Measurements from ENCODE around the gene KRTAP10-1.

Gene KRTAP10-1

GRCh38 chr21:44548381-44548780 lies 8.4 kb upstream of the KRTAP10-1 start:
- no peak for DNase-seq (ENCODE audit: low read depth)

DNA sequence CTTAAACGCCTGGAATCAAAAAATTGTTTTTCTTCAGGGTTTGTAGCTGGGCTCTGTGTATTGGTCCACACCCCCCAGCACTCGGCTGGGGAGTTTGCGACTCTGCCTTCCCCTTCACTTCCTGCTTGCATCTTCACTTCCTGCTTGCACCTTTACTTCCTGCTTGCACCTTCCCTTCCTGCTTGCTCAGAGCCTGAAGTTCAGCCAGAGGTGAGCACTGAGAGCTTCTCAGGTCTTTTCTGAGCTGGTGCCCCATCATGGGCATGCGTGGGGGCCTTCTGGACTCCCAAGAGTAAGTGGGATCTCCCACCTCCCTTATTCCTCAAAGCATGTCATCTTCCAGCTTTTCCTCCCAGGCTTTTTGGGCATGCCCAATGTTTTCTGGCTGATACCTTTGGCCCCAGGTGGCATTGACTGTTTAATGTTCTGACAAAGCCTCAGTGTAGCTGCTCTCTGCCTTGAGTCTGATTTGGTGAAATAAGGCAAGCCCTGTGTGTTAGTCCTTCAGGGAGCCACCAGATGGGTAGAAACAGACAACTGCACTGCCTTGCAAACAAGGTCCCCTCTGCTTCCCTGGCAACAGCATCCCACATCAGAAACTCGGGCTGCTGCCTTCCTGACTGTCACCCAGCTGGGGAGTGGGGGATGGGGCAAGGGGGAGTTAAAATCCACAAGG lies 7.8 kb upstream of the KRTAP10-1 start:
- DNase-seq (ENCODE audit: low read depth): no peak

GRCh38 chr21:44544566-44544965 lies 4.6 kb upstream of the KRTAP10-1 start:
- no peak for DNase-seq (ENCODE audit: low read depth)

- DNase-seq (ENCODE audit: low read depth): no peak
These were observed 2.7 kb upstream of the KRTAP10-1 start for GRCh38 chr21:44542716-44543115.

GRCh38 chr21:44540741-44541288 lies 820 bp upstream of the KRTAP10-1 start:
- DNase-seq (ENCODE audit: low read depth): no peak

DNA sequence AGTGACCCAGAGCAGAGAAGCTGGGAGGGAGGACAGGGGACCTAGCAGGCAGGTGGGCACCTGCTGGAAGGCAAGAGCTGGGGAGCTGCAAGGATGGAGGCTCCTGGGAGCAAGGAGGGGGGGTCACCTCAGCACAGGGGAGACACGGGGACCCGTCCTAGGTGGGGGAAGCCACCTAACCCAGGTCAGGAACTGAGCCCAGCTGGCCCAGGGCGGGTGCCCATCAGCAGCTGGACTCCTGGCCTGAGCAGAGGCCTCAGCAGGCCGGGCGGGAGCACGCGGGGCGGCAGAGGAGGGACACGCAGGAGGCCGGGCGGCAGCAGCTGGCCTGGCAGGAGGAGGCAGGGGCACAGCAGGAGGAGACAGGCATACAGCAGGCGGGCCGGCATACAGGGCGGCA lies 949 bp downstream of the KRTAP10-1 start:
- no peak for DNase-seq (ENCODE audit: low read depth)

DNA sequence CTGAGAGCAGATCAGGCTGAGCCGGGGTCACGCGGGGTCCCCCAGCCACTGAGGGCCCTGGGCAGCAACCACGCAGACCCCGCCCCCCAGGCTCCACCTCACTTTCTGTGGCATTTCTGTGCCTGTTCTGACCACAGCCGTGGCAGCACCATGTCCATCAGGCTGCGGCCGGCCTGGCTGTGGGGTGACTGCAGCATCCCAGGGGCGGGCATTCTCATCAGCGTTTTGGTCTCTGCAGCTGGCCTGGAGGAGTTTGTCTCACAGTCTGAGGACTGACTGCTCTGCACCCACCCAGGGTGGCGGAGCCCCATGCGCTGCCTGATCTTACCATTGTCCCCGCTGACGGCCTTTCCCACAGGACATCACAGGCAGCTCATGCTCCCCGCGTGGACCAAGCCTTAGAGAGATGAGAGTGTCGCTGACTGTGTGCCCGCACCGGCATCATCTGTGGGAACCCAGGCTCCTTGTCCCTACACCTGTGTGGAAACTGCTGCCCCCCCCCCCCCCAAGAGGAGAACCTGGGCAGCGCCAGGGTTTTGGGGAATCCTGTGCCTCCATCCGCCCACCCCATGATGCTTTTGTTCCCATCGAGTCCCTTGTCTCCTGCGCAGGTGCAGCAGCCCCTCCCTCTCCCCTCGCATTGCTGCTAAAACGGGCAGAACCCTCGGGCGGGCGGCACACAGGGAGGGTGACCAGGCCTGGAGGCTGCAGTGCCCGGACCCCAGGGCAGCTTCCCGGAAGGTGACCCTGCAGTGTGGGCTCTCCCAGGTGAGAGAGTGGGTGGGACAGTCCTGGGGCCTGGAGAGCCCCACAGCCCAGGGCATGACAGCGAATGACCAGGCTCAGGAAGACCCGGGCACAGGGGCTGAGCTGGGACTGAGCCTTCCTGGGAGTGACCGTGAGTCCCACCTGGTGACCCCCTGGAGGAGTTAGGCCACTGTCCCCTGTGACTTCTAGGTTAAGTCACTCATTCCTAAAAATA lies 1.8 kb downstream of the KRTAP10-1 start:
- DNase-seq (ENCODE audit: low read depth): no peak

DNA sequence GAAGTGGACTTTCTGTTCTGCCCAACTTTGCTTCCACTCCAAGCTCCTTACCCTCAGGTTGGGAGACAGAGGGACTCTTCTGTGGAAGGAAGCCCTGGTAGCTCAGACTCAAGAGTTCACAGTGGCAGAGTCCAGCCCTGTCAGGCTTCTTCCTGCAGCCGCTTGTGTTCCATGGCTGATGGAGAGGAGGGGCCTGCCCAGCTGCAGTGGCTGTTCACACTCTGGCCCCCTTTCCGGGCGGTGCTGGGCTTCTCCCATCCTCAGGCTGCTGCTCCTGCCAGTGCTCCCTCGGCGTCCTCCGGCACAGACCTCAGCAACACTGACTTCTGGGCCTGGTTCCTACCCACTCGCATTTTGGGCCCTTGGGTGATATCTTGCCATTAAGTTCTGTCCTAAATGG lies 4.0 kb downstream of the KRTAP10-1 start:
- no peak for DNase-seq (ENCODE audit: low read depth)

- DNase-seq (ENCODE audit: low read depth): no peak
These were observed 5.3 kb downstream of the KRTAP10-1 start for GRCh38 chr21:44534688-44535087.

GRCh38 chr21:44533891-44534627 lies 5.9 kb downstream of the KRTAP10-1 start:
- DNase-seq (ENCODE audit: low read depth): no peak

GRCh38 chr21:44533121-44533890 lies 6.7 kb downstream of the KRTAP10-1 start:
- no peak for DNase-seq (ENCODE audit: low read depth)

GRCh38 chr21:44532712-44533111 lies 7.3 kb downstream of the KRTAP10-1 start:
- DNase-seq (ENCODE audit: low read depth): no peak

GRCh38 chr21:44531606-44532564 lies 8.1 kb downstream of the KRTAP10-1 start:
- DNase-seq (ENCODE audit: low read depth): no peak

DNA sequence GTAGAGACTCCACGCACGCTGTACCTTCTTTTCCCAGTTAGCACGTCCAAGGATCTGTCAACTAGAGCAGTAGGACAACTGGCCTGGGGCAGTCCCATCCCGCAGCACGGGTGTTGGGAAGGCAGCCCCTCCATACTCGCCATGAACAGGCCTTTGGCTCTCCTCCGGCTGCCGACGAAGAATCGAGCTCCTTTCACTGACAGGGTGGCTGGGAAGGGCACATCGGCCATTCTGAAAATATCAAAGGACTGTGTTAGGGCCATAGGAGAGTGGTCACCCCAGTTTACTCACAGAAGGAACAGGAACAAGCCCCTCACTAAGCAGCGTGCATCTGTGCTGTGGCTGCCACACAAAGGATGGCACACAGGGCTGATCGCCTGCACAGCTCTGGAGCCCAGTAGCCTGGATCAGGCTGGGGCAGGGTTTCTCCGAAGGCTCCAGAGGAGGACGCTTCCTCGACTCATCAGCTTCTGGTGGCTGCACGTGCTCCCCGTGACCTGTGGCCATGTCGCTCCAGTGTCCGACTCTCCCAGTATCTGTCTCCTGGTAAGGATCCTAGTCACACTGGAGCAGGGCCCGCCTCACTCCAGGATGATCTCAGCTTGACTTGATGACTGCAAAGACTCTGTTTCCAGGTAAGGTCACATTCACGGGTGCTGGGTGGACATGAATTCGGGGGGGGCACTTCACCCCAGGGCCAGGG lies 8.9 kb downstream of the KRTAP10-1 start:
- DNase-seq (ENCODE audit: low read depth): no peak

DNA sequence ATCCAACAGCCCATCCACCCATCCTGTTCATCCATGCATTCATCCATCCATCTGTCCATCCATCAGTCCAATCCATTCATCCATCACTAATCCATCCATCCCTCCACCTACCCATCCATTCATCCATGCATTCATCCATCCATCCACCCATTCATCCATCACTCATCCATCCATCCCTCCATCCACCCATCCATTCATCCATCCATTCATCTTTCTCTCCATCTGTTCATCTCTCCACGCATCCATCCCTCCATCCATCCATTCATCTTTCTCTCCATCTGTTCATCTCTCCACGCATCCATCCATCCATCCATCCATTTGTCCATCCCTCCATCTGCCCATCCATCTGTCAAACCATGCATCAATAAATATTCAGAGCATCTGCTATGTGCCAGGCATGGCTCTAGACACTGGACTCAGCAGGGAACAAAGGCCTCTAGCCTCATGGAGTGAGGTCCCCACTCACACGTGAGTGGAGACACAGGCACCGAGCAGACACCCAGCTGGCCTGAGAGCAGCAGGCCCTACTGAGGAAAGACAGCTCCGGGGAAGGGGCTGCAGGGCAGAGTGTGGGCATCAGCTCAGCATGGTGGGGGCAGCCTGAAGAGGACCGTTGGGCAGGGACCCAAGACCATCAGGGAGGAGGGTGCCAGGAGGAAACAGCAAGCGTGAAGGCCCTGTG lies 9.6 kb downstream of the KRTAP10-1 start:
- DNase-seq (ENCODE audit: low read depth): no peak

DNA sequence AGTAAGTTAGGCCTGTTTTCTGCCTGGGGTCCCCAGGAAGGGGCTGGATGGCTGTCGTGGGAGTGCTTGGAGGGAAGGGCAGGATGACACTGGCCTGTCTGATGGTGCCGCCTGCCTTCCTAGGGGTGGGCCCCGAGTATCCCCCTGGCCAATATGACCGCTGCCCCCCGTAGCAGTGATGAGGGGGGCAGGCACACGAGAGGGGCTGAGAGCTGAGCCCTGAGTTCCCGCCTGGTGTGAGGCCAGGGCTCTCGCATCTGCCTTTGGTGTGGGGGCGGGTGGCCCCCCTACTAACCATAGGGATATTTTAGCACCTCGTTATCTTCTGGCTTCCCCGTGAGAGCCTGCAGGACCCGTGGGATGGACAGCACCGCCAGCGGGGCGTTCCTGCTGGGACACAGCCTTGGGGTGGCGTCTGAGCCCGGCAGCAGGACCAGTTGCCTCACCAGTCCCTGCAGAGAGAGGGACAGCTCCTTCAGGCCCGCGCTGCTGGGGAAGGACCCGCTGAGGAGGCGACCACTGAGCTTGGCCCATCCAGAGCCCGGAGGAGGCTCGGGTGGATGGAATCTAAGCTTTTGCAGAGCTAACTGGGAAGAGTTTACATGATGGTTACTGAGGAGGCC lies 10.4 kb downstream of the KRTAP10-1 start:
- no peak for DNase-seq (ENCODE audit: low read depth)

GRCh38 chr21:44529011-44529421 lies 11.0 kb downstream of the KRTAP10-1 start:
- no peak for DNase-seq (ENCODE audit: low read depth)

GRCh38 chr21:44528634-44528995 lies 11.4 kb downstream of the KRTAP10-1 start:
- DNase-seq (ENCODE audit: low read depth): no peak

All from fibroblast of the conjunctiva (primary cell).